Measurements from ENCODE around the gene ARMH1.
"Not testable (repeated sequence)": the region's sequence is repeated elsewhere in the genome, so short reads cannot be mapped to it uniquely, and the experiment has no call there.

The ARMH1 gene

DNA sequence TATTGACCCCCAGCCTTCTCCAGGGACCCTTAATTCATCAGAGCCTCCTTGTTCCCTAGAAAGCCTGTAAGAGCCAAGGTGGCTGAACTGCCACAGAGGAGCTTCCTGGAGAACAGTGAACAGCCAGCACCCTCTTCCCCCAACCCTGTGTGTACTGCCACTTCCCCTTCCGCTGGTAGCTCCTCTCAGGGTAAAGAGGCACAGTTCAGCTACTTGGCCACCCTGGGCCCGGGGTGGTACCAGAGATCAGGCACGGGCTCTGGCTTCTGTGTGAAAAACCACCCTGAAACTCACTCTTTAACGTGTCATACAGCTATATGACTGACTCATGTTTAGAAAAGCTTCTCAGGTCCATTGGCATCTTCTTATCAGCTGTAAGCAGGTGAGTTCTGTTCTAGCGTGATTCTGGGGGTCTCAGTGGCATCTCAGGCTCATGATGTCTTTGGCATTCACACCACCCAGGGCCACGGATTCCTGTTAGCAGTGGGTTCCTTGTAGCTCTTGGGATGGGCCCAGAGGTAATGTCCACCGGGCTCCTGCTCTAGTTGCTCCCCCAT lies 22.4 kb downstream of the ARMH1 start:
- DNase-seq: no peak

DNA sequence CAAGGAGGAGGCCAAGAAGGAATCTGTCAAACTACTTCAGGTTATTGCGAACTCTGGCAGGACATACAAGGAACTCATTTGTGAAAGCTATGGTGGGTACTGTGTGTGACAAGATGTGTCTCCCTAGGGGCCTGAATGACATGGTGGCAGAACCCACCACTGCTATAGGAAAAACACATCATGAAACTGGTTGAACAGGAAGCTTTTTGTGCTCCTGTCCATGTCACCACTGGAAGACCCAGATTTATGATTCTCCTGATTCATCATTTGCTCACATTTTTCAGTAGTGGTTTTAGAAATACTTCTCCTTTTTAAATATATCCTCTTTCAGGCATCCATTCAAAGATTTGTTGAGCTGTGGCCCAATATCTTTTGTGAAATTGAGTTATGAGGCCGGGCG lies 23.6 kb downstream of the ARMH1 start:
- DNase-seq: peak; percentile 34

DNA sequence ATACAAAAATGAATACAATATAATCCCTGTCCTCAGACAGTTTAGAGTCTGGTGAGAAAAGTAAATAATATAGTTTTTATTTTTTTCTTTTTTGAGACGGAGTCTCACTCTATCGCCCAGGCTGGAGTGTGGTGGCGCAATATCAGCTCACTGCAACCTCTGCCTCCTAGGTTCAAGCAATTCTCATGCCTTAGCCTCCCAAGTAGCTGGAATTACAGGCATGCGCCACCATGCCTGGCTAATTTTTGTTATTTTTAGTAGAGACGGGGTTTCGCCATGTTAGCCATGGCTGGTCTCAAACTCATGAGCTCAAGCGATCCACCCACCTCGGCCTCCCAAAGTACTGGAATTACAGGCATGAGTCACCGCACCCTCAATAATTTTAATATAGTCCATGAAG lies 24.9 kb downstream of the ARMH1 start:
- not testable (repeated sequence) for DNase-seq

DNA sequence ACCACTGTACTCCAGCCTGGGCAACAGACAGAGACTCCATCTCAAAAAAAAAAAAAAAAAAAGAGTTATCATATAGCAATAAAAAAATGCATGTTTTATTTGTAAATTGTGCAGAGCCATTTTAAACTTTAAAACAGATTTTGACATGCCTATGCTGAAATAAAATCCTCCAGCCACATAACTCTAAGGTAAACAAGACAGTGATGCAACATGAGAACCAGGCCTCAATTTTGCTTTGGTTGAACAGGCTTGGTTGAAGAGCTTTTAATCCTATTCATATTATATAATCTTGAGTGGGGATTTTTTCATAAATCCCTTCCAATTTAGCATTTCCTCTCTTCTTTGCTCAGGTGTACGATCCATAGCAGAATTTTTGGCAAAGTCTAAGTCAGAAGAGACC lies 26.1 kb downstream of the ARMH1 start:
- no peak for DNase-seq

DNA sequence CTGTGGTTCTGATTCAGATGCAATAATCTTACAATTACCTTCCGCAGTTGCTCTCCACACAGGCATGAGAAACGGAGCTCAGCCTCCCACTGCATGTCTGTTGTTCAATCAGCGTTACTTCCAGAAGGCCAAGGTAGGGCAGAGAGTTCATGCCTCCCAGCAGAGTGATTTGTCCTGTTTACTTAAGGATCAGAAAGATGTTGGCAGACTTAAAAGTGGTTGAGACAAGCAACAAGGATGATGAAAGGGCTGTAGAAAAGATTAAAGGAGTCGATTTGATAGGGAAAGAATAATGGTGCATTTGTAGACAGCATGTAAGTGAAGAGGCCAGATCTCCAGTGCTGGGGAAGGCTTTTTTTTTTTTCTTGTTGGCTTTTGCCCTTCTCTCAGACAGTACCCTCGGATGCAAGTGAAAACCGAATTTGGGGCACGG lies 26.6 kb downstream of the ARMH1 start:
- no peak for DNase-seq

DNA sequence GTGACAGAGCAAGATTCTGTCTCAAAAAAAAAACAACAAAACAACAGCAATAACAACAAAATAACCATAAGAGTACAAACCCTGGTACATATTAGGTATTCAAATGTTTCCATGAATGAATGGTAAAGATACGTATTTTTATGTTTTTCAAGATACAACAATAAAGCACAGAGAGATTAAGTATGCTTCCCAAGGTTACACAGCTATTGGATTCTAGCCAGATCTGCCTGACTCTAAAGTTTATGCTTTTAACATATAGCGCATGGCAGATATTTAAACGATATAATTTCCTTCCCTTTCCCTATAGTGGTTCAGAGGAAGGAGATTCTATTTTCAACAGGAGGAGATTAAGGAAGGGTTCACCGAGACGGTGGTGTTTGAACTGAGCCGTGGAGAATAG lies 31.0 kb downstream of the ARMH1 start:
- DNase-seq: no peak

DNA sequence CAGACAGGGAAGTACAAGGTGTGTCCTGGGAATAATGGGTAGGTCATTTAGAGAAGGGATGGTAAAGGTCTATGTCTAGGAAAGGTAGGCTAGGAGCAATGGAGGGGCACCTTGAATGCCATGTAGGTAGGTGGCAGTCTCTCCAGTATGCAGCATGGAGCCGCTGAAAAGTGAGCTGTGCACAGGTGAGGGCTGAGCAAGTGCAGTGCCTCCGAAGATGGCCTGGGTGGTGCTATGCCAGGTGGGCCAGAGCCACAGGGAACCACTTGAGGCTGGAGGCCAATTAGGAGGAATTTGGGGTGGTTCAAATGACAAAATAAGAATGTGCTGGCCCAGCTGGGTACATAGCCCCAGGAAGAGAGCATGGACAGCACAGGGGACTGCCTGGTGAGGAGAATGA lies 31.4 kb downstream of the ARMH1 start:
- no peak for DNase-seq

DNA sequence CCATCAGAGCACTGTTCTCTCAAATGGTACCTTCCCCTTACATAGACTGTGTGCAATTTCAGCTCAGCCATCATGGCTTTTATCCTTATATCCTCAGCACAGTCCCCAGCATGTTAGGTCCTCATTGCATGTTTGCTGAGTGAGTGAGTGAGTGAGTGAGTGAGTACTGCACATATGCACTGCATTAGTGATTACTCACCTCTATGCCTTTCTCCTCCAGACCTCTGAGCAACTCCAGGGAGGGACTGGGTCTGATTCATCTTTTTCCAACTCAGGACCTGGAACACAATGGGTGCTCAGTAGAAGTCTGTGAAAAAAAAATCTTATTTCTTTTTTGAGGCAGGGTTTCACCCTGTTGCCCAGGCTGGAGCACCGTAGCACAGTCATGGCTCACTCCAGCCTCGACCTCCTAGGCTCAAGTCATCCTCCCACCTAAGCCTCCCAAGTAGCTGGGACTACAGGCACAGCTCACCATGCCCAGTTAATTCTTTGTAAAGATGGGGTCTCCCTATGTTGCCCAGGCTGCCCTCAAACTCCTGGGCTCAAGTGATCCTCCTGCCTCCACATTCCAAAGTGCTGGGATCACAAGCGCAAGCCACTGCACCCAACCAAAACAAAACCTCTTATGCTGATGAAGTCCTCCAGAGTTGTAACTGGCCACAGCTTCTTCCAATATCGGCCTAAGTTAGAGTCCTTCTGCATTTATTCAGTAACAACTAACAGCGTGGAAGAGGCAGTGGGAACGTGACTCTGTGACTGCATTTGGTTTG lies 32.8 kb downstream of the ARMH1 start:
- no peak for DNase-seq

DNA sequence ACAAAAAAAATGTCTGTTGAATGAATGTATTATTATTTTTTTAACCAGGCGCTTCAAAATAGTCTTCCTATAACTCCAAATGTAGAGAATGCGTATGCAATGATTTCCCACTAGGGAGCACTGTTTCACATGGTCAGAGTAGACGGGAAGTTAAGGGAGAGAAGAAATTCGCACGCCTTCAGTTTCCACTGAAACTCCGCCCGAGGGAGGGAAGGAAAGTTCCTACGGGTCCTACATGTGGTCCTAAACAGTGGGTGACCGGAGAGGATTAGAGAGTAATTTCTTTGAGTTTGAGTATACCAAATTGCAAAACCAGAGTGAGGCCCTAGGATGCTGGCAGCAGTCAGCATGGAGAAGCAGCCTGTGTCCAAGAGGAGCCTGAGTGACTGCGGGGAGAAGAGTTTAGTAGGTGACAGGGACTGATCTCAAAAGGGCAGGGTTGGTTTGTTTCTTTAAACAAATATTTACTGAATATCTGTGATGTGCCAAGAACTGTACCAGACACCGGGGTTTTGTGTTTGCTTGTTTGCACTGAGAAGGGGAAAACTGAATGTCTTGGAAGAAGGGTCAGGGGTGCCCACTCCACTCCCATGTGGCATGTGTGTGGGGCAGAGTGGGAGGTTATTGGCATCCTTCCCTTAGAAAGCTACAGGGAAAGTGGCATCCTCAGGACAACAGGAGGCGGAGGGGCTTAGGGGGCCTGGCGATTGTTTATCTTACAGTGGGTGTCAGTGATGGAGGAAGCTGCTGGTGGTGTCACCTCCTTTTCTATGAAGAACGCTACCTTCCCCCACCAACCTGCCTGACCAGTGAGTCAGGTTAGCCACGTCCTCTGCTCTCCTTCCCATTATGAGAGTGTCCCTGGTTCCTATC lies 33.7 kb downstream of the ARMH1 start:
- DNase-seq: no peak

DNA sequence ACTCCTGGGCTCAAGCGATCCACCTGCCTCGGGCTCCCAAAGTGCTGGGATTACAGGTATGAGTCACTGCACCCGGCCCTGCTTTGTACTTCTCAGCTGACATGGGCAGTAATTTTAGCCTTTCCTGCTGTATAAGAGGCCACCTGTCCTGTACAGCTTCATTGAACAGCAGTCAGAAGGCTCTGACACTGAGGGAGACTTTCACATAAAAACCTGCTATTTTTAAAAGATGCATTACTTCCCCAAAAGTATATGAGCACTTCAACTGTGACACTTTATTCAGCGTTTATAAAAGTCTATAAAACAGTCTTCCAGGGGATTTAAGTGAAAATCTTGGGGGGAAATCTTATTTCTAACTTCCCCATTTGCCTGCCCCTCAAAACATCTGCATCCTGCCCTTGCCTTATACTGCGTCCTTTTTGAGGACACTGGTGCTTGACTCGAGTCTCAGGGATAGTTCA lies 38.8 kb downstream of the ARMH1 start:
- DNase-seq: no peak

DNA sequence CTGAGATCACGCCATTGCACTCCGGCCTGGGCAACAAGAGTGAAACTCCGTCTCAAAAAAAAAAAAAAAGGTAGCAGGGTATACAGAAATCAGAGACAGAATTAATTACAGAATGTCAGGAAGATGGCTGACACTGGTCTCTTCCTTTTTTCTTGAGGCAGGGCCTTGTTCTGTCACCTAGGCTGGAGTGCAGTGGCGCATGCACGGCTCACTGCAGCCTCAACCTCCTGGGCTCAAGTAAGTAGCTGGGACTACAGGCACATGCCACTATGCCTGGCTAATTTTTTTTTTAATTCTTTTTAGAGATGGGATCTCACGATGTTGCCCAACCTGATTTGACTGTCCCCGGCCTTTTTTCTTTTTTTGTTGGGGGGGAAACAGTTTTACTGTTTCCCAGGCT lies 40.0 kb downstream of the ARMH1 start:
- no peak for DNase-seq

DNA sequence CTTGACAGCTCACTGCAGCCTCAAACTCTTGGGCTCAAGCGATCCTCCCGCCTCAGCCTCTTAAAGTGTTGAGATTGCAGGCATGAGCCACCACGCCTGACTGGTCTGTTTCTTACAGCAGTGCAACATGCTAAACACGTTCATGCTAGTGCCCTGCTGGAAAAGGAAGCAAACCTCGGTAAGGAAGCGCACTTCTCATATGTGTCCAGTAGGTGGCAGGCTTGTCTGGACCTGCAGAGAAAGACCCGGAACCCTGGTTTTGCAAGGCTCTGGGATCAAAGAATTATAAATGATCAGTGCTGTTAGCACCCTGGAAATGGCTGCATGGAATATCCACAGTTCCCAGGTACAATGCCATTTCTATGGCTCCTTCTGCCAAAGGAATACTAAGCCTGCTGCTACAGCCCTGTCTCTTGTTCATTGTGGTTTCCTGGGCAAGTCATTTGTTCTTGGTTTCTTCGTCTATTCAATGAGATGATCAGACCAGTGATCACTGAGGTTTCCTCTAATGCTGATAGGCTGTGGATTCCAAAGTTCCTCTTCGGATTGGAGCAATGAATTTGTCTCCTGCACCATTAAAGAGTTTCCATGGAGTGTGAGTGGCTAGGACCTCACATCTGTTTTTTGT lies 40.5 kb downstream of the ARMH1 start:
- DNase-seq: peak; percentile 37

DNA sequence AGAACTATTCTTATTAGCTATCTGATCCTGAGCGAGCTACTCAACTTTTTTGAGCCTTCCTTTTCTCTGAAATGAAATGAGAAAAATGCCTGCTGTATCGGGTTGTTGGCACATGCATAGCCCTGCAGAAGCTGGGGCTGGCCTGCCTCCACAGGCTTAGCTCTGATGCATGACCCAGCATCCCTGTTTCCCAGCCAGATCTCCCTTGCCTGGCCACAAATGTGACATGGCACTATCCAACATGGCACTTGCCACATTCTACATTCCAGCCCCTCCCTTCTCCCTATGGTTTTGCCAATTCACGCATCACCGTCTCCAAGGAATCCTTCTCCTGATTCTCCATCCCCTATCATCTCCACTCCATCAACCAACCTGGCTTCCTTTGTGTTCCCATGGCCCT lies 42.6 kb downstream of the ARMH1 start:
- DNase-seq: no peak

DNA sequence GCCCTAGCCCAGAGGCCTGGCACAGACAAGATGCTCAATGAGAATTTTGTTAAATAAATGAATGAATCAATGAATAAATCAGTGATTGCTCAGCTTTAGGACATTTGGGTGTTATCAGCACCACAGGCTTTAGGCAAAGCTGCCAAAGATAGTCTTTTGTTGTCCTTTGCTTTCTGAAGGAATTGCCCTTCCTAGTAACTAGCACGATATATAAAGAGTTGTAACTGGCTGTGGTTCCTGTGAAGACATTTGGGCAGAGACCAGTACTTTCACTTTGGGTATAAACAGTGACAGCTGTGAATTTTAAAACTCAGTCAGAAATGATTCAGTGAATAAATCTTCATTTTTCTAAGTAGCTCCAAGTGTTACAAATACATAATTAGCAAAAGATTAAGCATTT lies 43.1 kb downstream of the ARMH1 start:
- no peak for DNase-seq

DNA sequence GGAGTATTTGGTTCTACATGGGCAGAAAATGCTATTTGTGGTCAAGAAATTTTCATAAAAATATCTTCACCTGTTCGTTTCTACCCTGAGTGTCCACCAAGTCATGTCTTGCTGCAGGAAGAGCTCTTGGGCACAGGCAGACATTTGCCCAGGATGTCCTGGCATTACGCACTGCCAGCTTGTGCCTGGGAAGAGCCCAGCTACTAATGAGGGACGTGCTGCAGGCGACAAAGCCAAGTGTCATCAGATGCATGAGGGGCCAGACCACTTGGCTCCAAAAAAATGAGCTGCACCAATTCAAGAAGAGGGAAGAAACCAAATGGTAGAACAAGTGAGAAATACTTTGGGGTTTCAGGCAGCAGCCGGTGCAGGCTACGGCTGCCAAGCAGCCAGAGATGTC lies 43.6 kb downstream of the ARMH1 start:
- no peak for DNase-seq

DNA sequence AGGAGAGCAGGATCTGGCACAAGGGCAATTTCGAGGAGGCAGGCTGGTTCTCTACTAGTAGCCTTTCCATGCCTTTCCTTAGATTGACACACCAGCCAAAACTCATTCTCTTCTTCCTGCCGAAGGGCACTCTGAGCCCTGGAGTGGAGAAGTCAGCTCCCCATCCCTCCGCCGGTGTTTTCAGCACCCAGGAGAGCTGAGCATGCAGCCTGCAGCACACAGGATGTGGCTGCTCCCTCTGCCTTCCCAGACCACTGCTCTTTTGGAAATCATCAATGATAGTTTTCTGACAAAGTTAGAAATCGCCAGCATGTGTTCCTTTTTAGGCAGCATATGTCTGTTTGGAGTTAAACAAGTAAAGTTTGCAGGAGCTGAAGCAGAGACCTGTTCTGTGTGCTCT lies 44.8 kb downstream of the ARMH1 start:
- DNase-seq: no peak

DNA sequence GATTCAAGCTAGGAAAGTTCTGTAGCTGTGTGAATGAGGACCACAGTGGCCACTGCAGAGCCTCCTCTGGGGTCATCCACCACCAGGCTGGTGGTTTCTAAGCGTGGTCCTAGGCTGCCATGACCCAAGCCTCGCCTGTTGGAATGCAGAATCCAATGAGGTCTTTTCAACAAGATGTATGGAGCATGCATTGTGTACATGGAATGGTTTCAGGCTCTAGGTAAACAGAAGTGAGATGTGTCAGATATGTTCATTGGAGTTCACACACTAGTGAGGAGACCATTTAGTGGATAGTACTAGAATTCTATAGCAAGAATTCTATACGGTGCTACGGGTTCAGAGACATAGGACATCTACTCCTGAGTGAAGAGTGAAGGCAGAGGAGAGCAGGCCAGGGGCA lies 45.8 kb downstream of the ARMH1 start:
- no peak for DNase-seq

DNA sequence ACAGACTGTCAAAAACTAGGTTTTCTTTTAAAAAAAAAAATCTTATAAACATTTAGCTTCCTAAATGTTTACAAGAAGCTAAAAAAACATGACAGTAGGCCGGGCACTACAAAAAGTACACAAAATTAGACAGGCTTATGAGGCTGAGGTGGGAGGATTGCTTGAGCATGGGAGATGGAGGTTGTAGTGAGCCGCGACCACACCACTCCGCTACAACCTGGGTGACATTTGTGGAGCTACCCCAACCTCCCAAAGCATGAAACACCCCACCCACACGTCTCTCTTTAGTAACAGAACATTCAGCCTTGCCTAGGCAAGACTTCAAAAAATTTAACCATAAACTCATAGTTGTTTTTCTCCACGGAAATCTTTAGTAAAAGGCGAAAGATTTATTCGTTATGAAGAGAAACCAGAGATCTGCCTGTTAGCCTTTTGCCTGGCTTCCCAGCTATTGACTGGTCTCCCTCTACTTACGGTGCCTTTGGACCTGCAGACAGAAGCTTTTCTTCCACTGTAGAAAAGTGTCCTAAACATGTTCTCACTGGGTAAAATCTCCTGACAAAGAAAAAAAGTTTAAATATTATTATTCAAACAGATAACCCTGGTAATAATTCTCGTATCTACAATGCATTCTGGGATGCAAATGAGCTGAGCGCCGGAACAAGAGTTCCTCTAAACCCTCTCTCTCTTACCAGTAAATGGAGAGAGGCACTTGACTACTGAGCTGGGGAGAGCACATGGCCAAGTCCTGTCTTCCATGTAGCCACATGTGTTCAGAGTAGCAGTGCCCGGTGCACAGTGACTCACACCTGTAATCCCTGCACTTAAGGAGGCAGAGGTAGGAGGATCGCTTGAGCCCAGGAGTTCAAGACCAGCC lies 47.2 kb downstream of the ARMH1 start:
- peak; percentile 89 for DNase-seq

DNA sequence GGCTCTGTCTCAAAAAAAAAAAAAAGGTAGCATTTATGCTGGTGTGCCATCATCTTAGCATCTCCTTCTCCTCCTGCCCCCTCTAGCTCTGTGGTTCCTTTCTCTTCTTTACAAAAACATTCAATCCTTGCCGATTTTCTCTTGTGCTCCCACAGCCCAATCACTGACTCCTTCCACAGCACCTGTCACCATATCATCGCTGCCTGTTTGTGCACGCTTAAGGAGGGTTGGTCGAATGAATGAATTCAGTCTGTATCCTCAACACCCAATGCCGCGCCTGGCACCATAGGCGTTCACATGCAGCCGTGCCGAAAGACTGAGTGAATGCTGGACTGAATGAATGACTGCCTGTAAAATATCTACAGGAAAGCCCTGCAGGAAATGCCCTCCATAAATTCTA lies 48.5 kb downstream of the ARMH1 start:
- no peak for DNase-seq

DNA sequence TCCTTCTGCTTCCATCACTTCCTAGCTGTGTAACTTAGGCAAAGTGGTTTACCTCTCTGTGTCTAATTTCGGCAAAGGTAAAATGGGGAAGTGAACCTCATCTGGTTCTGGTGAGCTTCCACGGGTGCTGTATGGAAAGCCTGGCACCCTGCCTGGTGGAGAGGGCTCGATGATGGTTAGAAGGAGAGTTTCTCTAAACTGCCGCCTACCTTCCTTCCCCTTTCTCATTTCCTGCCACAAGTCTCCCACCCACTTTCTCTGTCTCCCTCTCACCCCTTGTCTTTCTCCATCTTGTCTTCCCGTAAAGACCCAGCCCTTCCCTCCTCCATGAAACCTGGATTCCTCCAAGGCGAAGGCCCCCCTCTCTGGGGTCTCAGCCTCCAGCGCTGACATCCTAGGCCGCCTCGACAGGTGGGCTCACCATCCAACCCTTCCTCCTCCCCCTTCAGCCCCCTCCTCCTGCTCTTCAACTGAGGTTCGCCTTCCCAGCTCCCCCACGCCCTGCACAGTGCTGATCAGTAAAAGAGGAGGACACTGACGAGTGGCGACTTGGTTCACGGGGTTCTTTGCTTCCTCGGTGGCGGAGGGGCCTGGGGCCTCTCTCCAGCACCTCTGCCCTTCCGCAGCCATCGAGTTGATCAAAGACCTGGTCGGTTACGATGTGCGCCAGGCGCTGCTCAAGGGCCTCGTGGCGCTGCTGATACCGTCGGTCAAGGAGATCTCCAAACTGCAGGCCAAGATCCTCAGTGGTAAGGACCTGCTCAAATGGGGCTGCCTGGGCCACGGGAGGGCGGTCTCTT lies 49.2 kb downstream of the ARMH1 start:
- peak; percentile 82 for DNase-seq

DNA sequence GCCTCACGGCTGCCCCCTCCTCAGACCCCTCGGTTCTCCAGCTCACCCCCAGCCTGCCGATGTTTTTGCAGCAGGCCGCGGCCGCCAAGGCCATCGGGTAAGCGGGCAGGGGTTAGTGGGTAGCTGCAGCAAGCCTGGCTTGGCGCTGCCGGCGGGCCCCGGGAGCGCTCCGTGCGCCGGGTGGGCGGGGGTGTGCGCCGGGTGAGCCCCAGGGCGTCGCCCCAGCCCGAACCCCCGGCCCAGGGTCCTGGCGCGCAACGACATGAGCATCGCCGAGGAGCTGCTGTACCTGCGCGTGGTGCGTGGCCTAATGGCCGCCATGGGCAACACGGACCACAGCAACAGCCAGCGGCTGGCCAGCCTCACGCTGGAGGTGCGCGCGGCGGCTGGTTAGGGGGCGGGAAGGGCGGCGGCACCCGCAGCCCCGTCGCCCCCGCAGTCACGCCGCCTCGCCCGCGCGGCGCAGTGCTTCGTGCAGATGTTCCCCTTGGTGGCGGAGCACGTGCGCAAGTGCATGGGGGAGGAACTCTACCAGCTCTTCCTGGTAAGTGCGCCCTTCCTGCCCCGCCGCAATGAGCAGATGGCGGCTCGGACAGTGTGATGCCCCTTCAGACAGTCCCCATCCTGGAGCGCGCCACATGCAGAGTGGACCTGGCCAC lies 49.9 kb downstream of the ARMH1 start:
- no peak for DNase-seq
